HG03103 (cell line): ENCODE results near the gene ATP8B3.
"Not testable (repeated sequence)": the region's sequence is repeated elsewhere in the genome, so short reads cannot be mapped to it uniquely, and the experiment has no call there.

Experiments
- ATAC-seq: cut with Tn5 transposase; IDR thresholded peaks from one replicate; pipeline ENCODE4 v1.9.1; 2021; ENCODE audit warnings: low read depth; ENCODE audit not compliant: unreplicated experiment

ATP8B3 gene

DNA sequence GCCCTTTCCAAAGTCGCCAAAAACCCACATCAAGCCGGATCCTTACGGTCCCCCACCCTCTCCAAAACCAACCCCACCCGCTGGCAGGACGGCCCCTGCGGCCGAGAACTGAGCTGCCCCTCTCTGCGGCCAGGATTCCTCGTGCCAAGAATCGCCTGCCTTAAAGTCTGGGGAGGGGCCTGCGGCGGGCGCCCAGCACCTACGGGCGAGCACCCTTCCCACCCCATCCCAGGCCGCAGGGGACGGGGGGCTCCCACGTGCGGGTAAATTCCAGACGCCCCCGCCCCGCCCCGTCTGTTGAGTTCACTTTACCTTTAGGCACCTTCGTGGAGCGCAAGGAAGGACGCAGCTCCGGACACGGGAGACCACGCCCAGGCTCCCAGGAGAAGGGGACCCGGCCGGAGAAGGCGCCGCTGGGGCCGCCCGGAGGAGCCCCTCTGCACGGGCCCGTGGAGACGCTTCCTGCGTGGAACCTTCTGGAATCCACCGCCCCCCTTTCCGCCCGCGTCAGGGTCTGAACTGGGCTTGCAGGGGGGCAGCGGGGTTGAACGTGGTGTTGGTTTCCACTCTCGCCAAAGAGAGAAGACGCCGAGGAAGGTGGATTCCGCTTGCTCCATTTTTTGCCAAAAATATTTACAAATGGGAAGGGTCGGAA lies 36.0 kb downstream of the ATP8B3 start:
- ATAC-seq: no peak

GRCh38 chr19:1774989-1775772 lies 36.9 kb downstream of the ATP8B3 start:
- ATAC-seq: no peak

DNA sequence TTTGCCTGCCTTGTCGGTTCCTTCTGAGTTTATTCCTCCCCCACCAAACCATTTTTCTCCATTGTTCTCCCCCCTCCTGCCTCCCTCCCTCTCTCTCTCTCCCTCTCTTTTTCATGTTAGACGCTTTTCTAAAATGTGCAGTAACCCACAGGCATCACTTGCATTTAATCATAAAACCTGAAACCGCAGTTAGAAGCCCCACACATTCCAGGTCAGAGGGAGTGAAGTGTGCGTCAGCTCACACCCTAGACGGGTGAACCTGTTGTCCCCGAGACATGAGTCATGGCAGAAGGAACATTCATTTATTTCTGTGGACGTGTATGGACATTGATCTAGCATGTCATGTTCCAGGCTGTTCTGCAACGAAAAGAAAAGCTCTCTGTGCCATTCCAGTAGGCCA lies 38.9 kb downstream of the ATP8B3 start:
- no peak for ATAC-seq

- no peak for ATAC-seq
These were observed 41.1 kb downstream of the ATP8B3 start for GRCh38 chr19:1770866-1771576.

- ATAC-seq: no peak
These were observed 42.5 kb downstream of the ATP8B3 start for GRCh38 chr19:1769645-1769985.

- no peak for ATAC-seq
These were observed 43.0 kb downstream of the ATP8B3 start for GRCh38 chr19:1768918-1769644.

- ATAC-seq: no peak
These were observed 43.8 kb downstream of the ATP8B3 start for GRCh38 chr19:1768248-1768647.

- ATAC-seq: no peak
These were observed 44.6 kb downstream of the ATP8B3 start for GRCh38 chr19:1767464-1767933.

GRCh38 chr19:1766800-1767352 lies 45.2 kb downstream of the ATP8B3 start:
- no peak for ATAC-seq

DNA sequence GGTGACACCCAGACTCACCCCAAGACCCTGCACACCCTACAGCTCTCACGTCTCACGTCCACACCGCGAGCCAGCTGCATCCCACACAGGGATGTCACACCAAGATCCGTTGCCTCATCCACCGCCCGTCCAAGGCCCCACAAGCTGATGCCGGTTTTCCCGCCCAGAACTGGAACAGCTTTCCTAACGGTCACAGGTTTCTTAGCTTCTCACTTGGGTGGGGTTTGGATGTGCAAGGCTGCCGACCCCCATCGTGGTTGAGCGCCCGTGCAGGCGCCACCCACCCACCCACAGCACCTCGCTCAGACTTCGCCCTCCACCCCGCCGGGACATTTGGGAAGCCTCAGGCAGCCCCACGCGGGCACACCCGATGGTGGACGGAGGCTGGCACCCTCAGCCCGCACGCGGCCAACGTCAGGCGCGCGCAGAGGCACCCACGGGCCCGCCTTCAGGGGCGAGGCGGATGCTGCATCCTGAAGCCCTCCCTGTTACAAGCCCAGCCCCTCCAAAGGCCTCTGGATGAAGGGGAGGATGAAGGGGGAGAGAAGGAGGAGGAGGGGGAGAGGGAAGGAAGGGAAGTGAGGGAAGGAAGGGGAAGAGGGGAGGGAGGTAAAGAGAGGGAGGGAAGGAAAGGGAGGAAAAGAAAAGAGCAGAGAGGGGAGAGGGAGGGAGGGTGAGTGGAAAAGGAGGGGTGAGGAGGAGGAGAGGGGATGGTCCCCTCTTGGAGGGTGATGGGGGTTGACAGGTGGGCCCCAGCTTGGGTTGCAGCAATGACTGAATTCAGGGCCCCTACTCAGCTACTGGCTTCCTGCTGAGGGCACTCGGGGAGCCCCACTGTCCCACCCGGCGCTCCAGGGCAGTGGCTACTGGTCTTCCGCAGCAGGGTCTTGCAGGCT lies 45.9 kb downstream of the ATP8B3 start:
- ATAC-seq: no peak

- ATAC-seq: no peak
These were observed 46.7 kb downstream of the ATP8B3 start for GRCh38 chr19:1765232-1765903.

DNA sequence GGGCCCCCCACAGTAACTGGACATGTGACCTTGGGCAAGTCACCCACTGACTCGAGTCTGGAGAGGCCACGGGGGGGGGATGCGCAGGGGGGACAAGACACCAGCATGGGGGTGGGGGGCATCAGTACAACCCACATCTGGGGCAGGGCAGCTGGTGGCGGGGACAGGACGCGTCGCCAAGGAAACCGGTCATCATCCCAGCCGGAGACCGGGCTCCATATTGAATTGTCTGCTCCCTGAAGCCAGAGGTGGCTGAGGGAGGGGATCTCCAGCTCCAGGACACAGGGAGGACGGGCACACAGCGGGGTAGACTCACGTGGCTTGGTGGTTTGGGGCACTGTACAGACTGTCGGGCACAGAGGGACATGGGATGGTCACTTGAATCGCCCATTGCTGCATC lies 47.3 kb downstream of the ATP8B3 start:
- no peak for ATAC-seq

GRCh38 chr19:1763648-1764639 lies 48.1 kb downstream of the ATP8B3 start:
- ATAC-seq: no peak

DNA sequence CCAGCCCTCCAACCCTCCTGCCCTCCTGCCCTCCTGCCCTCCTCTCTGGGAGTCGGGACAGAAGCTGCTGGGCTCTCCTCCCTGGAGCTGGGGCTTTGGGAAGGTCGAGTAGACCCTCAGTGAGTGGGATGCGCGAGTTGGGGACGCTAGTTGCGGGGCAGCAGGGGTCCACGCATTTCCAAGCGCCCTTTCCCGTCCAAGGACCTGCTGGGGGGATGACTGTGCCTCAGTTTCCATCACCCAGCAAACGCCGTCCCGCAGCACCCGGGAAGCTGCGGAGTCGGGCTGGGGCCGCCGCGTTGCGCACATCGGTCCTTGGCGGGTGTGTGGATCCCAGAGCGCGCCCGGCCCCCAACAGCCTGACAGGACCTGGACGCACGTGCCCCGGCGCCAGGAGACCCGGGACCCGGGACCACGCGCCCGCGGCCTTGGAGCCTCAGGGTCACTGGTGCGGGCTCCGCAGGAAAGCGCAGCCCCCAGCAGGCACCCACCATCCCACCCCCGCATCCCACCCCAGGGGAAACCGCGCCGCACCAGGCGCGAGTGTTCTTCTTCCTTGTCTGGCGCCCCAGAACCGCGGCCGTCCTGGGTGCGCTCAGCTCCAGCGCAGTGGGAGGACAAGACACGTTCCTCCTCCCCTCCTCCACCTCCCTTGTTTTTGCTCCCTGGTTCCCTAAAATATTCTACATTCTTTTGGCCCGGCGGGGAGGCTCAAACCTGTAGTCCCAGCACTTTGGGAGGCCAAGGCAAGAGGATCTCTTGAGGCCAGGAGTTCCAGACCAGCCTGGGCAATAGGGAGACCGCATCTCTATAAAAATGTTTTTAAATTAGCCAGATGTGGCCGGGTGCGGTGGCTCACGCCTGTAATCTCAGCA lies 49.6 kb downstream of the ATP8B3 start:
- no peak for ATAC-seq

GRCh38 chr19:1761528-1762242 lies 50.4 kb downstream of the ATP8B3 start:
- ATAC-seq: no peak

DNA sequence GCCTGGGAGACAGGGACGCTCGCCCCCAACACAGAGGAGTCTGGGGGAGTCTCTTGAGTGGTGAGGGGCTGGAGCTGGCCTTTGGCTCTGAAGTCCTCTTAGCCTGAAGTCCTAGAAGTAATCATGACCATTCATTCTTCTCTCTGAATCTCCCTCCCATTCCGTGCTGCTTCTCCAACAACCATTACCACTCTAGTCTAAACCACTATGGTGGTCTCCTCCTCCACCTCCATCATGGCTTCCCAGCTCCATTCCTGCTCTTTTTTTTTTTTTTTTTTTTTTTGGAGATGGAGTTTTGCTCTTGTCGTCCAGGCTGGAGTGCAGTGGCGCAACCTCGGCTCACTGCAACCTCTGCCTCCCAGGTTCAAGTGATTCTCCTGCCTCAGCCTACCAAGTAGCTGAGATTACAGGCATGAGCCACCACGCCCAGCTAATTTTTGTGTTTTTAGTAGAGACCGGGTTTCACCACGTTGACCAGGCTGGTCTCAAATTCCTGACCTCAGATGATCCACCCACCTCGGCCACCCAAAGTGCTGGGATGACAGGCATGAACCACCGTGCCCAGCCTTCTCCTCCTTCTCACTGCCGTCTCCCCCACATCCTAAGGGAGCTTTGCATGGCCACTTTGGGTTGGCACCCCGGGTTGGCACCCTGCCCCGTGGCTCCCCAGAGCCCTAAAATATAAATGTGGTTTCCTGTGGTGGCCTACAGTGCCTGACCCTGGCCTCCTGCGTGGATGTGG lies 51.1 kb downstream of the ATP8B3 start:
- not testable (repeated sequence) for ATAC-seq
